Islet of Langerhans (tissue), 1 donor: ENCODE measurements around the gene GATA5.

Experiments
- FAIRE-seq: peaks from one replicate; lab custom pipeline; 2011; peaks lifted over from hg19 to GRCh38; lab: Jason Lieb, UNC

GATA5 gene

DNA sequence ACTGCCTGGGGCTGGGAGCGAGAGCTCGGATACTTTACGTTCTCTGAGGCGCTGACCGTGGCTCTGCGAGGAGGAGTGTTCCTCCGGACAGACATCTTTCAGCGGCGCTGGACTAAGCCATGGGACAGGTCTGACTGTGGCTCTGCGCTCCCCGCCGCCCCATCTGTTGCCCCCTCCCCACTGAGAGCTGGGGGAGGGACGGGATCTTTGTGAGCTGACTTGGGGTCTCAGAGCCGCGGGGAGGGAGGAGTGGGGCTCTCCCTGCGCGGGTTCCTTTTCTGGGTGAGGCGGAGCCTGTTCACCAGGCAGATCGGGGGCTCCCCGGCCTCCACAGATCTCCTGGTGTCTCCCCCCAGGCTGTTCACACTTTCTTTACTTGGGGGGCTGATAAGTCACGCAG is 11.3 kb upstream of the GATA5 start:
- FAIRE-seq = no peak

DNA sequence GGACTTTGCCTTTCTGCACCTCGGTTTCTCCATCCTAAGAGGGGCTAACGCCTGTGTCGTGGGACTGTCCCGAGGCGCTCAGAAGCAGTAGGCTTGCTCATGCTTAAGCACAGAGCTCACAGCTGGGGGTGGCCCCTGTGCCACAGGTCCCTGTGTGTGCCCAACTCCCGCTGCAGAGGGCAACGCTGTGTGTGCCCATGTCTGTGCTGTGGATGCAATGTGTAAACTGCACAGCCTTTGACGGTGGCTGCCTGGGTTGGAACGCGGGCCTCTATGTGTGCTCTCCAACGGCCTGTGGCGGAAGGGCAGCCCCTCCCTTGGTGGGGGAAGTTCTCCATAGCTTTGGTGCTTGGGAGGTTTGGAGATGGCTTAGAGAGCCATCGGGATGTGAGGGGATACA is 10.7 kb upstream of the GATA5 start:
- FAIRE-seq = no peak

DNA sequence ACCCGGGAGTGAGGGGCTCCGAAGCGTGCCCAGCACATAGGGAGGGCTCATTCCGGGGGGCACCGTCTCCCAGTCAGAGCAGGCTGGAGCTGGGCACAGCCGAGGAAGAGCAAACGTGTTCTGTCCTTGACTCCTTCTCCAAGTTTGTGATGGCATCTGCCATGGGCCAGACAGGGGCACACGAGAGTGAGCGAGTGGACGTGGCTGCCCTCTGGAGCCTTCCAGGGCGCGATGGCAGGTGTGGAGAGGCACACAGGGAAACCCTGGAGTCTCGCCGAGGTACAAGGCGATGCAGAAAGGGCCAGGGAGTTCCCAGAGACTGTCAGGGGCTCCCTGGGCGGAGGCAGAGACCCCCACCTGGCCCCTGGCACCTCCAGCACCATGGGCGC is 9.9 kb upstream of the GATA5 start:
- no peak for FAIRE-seq

DNA sequence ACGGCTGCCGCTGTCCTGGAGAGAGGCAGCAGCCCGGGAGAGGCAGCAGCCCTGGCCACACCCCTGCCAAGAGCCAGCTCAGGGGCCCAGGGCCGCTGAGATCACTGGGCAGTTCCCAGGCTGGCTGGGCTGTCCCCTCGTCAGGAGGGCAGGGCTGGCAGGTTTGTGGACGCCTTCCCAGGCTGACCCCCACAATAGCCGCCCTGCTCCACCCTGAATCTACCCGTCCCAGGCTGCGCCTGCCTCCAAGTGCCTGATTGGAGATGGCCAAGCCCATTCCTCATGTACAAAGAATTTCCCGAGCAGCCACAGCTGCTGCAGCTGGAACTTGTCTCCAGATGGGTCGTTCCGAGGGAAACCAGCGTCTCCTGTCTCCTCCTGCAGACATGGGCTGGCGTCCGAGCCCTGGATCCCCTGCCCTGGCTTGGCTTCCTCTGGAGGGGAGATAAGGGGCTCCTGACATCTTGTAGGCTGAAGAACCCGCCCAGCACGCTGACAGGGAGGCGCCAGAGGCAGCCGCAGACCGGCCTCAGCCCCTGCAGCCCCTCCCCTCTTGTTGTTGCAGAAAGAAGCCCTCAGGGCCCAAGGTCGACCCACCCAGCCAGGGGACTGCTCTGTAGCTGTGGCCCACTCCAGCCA is 9.4 kb upstream of the GATA5 start:
- FAIRE-seq = no peak

DNA sequence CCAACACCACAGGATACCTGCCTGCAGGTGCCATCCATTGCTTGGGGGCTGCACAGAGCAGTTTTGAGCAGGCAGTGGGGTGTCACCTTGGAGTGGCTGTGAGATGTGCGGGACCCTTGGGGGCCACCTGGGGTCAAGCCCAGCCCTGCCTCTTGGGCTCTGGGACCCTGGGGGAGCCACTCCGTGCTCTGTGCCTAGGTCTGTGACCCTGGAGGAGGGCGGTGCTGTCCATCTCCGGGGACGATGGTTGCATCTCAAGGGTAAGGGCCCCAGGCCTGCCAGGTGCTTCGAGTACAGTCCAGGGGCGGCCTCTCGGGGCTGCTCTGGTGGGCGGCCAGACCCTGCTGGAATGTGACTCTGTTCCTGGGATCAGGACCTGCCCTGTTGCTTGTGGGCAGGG is 8.7 kb upstream of the GATA5 start:
- no peak for FAIRE-seq

DNA sequence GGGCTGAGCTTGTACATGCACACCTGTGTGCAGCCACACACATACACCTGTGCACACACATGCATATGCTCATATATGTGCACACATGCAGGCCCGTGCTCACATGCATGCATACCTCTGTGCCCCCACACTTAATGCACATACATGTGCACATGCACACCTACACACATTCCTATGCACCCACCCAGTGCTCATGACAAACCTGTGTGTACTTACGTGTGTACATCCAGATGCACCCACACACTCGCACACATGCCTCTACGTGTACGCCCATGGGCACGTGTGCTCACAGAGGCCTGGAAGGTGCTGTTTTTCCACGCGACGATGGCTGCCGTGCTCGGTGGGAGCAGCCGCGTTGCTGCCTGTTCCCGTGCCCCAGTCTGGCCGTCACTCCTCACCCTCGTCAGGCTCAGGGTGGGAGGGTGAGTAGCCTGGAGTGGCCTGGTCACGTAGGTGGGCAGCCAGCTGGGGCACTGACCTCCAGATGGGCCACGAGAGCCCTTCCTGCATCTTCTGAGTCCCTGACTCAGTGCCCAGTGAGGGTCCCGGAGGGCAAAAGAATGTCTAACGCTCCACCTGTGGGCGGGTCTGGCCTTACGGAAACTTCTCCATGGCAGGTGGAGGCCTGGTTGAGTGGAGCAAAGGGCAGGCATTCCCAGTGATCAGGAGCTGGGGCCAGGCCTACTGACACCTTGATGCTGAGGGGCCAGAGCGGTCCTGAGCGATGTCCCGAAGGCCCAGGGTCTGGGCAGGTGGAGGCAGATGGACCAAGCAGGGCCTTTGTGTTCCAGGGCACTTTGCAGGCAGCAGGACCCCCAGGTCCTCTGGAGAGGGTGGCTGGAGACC is 8.0 kb upstream of the GATA5 start:
- FAIRE-seq = no peak

DNA sequence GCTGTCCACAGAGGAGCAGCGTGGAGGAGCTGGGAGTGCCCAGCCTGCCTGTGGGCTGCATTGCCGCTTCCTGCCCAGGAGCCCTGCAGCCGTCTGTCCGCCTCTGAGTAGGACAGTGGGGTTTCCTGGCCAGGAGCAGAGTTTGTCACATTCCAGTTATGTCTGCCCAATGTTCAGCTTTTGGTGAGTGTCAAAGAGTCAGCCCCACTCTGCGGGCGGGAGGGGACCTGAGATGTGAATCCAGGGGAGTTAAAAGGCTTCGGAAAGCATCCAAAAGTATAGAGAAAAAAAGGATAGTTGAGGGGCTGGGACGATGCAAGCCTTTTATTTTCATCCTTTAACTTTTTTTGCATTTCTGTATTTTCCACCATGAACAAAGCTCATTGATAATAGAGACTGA is 7.2 kb upstream of the GATA5 start:
- no peak for FAIRE-seq

DNA sequence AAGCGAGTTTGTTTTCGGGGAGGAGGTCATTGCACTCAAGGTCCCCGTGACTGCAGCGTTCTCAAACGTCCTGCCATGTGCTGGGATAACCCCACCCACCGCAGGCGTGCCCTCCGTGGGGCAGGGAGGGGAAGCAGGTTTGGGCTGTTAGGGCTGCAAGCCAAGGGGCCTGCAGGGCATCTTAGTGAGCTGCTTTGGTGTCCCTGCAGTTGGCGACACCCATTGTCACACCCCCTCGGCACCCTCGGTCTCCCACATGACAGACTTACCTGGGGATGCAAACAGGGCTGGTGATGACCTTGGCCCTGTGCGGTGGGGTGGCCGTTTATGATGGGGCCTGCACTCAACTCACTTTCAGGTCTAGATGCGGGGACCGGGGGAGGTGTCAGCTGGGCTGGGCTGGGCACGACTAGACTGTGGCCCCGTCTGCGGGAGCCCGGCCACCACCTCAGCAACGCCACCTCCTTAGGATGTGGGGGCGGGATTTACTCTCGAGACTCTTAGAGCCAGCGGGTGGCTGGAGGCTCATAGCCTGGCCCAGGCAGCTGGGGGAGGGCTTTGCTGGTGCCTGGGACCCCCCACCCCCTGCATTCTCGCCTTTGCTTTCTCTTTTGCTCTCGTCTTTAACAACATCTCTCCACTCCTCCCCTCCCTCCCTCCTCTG is 6.5 kb upstream of the GATA5 start:
- FAIRE-seq = no peak

DNA sequence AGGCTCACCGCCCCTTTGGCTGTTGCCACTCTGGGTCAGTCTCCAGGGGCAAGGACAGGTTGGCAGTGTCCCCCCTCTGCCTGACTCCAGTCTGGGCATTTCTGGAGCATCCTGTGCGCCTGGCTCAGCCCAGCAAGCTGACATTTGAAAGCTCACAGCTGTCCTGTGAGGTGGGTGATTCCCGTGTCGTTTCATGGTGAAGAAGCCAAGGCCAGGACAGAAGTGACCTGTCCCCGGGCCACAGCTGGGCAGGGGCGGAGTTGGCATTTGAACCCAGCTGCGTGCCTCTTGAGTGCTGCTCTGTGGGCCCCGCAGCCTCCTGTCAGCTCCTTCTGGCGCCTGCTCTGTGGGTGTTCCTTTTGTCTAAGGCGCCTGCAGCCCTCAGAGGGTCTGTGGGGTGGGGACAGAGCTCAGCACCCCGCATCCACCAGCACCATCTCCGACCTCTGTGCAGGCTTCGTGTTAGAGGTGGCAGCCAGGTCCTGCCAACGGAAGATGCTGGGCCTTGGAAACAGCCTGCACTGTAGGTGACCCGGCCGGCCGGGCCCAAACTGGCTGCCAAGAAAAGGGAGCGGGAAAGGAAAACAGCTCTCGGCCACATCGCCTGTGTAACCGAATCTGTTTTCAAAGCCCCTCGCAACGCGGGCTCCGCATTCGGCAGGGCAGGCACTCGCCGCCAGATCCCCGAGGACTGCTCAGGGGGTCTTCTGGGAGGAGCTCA is 5.8 kb upstream of the GATA5 start:
- no peak for FAIRE-seq

DNA sequence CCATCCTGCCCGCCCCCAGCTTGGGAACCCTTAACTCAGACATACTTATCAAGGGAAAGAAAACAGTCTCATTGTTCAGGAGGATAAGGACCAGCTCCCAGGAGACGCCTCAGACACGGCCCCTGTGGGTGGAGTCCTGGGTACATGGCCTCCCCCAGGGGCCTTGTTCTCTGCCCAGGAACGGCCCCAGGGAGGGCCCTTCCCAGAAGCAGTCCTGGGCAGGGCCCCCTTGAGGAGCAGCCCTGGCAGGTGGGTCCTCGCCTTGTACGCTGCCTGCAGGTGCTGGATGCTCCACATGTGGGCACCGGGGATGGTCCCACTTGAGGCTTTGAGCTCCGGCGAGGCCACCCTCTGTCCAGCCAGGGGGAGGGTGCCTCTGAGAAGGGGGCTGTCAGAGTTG is 4.5 kb upstream of the GATA5 start:
- no peak for FAIRE-seq

DNA sequence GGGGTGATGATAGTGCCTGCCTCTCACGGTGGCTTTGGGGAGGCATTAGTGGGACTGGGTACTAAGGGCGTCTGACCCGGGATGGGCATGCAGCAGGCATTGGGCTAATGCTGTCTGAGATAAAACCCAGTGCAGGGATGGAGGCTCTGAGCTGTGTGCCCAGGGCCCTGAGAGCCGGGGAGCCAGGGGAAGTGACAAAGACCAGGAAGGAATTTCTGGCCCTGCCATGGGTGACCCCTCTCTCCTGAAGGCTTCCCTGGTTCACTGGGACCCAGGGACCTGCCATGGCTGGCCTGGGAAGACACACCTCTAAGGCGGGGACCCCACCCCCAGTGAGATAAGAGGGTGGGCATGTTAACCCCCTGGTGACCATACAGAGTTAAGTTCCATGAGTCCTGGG is 3.9 kb upstream of the GATA5 start:
- FAIRE-seq = no peak

DNA sequence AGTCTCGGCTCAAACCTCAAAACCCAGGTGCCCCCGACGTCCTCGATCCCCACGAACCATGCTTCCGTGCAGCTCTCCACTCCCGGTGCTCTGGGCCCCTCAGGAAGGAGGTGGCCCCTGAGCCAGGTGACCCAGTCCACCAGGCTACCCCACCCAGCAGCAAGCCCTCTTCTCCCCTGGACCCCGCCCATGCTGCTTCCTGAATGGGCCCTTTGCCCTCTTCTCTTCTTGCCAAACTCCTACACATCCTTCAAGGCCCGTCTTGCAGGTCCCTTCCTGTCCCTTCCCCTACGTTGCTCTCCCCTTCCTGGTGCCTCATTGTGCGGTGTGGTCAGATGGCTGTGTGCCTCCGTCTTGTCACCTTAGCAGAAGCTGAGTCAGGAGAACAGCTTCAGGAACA is 3.4 kb upstream of the GATA5 start:
- FAIRE-seq = no peak

DNA sequence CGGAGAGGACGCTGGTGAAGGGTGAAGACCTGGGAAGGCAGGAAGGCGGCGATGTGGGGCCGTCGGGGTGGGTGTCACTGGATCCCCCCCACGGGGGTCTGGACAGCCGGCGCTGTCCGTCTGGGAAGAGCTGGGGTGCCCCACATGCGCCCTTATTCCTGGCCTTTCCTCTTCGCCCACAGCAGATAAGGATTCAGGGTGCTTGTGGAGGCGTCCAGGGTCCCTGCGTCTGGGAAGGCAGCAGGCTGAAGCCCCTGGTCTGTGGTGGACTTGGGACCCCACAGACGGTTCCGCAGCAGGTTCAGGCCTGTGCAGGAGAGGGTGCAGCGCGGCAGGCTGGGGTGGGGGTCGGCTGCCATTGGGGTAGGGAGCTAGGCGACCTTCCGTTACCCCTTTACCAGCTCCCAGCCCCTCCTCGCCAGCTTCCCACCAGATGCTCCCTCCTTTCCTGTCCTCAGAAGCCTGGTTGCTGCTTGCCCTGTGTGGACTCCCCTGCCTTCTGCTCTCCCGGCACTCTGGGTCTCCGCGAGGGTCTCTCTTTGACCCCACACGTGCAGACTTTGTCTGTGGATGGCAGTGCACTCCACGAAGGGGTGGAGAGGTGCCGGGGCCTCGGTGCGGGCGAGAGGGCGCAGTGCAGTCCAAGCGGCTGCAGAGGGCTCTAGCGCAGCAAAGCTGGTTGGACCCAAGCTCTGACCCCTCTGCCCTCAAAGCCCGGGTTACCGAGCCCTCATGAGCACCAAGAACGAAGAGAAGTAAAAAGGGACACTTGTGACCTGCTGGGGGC is 2.1 kb upstream of the GATA5 start:
- FAIRE-seq = no peak

DNA sequence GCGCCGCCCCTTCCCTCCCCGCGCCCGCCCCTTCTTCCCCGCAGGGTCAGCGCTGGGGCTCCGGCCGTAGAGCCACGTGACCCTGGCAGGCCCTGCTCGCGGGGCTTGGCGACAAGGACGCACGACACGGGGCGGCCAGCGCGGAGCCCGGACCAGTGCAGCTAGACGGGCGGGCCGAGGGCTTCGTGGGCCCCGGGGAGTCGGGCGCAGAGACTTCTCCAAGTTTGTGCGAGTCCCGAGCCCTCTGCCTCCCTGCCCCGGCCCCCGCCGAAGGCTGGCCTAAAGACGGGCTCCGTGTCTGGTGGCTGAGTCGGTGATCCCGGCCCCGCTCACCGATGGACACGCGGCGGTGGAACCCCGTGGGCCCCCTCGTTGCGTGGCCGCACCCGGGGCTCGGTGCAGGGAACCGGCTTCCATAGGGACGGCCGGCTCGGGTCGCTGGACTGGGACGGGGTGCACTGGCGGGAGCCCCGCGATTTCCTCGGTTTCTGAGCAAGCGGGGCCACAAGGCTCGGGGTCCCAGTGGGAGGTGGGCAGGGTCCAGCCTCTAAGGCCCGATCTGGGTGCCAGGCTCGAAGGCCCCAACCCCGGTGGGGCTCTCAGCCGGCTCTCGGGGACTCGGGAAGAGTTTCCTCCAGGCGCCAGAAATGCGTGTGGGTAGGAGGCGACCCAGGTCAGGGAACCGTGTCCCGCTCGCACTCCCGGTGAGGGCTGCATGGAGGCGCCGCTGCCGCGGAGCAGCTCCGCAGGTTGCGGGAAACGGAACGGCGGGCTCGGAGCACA is 452 bp upstream of the GATA5 start:
- no peak for FAIRE-seq

DNA sequence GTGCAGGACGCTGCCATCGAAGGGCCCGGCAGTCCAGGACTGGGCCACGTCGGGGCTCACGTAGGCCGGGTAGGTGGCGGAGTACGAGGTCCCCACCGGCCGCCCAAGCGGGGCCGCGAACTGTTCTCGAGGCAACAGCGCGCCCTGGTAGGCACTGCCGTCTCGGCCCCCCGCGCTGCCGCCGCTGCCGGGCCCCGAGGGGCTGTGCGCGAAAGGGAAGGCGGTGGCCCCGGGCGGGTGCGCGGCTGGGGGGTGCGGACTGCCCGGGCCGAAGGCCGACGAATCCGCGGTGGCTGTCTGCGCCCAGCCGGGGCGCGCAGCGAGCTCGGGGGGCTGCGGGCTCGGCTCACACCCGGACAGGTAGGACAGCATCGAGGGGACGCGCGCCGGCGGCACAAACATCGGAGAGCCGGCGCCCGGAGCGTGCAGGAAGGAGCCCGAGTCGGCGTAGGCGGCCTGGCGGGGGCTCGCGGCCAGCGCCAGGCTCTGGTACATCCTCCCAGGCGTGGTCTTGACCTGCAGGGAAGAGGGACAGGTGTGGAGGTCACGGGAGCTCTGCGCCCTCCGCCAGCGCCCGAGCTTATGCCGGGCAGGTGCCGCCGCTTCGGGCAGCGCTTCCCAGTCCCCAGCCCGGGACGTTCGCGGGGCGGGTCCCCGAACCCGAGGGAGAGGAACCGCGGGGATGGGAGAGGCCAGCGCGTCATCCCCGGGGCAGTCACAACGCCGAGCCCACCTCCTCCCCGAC is 596 bp downstream of the GATA5 start:
- FAIRE-seq = no peak

DNA sequence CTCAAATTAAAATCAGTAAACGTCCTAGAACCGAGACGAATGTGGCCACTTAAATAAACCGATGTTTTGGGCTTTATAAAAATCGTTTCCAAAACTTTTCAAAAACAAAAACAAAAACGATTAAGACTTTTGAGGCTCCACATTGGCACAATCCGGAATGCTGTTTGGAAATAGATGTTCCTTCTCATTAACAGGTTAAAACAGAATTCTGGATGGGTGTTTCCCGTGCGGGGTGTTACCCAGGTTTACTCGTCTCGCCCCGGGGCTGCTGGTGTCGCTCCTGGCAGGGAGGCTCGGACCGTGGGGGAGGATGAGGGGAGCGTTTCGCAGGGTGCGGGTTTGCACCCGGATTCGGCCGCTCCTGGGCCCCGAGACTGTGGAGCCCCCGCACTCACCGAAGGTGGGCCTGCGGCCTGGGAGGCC is 1.2 kb downstream of the GATA5 start:
- no peak for FAIRE-seq

DNA sequence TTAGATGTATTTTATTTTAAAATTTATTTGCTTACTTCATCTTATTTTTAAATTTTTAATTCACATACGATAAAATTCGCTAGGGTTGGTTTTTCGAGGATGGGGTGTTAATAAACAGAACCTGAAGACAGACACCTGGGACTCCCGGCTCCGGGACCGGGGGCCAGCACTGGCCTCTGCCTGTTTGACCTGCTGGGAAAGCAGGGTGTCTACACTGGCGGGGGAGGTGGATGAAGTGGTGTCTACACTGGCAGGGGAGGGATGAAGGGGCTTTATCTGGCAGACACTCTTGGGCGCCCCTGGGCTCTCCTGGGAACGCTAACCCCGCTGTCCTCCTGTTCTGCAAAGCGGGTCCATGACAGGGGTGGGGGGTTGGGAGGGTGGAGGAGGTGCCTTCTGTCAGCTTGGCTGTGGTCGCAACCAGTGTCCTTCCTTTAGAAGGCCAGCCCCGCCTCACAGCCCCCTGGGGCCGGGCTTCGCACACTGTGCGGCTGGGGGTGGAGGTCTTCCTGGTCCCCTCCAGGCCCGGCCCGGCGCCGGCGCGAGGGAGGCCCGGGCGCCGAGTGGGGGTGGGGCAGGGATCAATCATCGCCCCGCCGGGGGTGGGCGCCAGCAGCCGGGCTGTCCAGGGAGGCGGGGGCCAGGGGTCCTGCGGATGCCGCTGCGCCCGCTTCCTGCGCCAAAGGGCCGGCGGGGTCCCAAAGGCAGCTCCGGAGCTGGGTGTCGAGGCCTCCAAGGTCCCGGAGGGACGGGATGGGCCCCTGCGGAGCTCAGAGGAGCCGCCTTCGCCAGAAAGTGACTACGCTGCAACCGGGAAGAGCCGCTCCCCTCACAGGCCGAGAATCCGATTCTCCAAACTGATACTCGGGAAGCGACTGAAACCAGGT is 1.8 kb downstream of the GATA5 start:
- no peak for FAIRE-seq

DNA sequence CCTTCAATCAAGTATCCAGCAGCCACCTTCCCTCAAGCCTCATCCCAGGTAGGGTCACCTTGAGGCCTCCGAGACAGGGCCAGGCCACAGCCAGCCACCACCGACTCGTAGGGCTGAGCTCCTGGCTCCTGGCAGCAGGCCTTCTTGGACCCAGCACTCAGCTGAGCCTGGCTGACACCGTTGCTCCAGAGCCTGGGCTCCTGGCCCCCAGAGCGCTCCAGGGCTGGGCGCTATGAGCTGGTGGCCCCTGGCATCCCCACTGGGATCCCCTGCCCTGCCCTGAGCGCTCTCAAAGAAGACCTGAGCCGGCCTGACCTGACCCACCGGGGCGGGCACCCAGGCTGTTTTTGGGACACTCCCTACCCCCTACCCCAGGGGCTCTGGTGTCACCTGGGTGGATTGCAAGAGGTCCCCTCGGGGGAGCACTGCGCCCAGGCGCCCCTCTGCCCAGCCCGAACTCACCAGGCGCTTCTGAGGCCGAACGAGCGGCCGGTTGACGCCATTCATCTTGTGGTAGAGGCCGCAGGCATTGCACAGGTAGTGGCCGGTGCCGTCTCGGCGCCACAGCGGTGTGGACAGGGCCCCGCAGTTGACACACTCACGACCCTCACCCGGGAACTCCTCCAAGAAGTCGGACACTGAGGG is 2.7 kb downstream of the GATA5 start:
- FAIRE-seq = no peak
